NCI-H748 (cell line): Measurements from ENCODE around the gene RINT1.
A peak's percentile ranks its signal among the peaks of the same experiment; 100 is the strongest.
"Not testable (repeated sequence)": the region's sequence is repeated elsewhere in the genome, so short reads cannot be mapped to it uniquely, and the experiment has no call there.

ENCODE experiments used
- DNase-seq: peaks from one replicate; lab custom pipeline; 2025; ENCODE audit not compliant: unreplicated experiment; lab: John Stamatoyannopoulos, UW

The RINT1 gene

GRCh38 chr7:105531792-105532671, at the start of gene RINT1:
Gene RINT1, plus strand, starts transcription at chr7:105532201. Its CDS starts 115 bp downstream, at chr7:105532316.
- peak; percentile 94 for DNase-seq

- peak; percentile 36 for DNase-seq
Observed at GRCh38 chr7:105487579-105488571, 44.1 kb upstream of the RINT1 start.

GRCh38 chr7:105489409-105489808, 42.6 kb upstream of the RINT1 start:
- DNase-seq = no peak

GRCh38 chr7:105493196-105493922, 38.6 kb upstream of the RINT1 start:
- DNase-seq = no peak

GRCh38 chr7:105493923-105494315, 38.1 kb upstream of the RINT1 start:
- DNase-seq = no peak

GRCh38 chr7:105496521-105496920, 35.5 kb upstream of the RINT1 start:
- no peak for DNase-seq

GRCh38 chr7:105497016-105497415, 35.0 kb upstream of the RINT1 start:
- DNase-seq = no peak

- DNase-seq = no peak
Observed at GRCh38 chr7:105502173-105502572, 29.8 kb upstream of the RINT1 start.

GRCh38 chr7:105512415-105512814, 19.6 kb upstream of the RINT1 start:
- no peak for DNase-seq

- no peak for DNase-seq
Observed at GRCh38 chr7:105512926-105513526, 19.0 kb upstream of the RINT1 start.

- not testable (repeated sequence) for DNase-seq
Observed at GRCh38 chr7:105515610-105516009, 16.4 kb upstream of the RINT1 start.

- DNase-seq = no peak
Observed at GRCh38 chr7:105519353-105519752, 12.6 kb upstream of the RINT1 start.

- not testable (repeated sequence) for DNase-seq
Observed at GRCh38 chr7:105520620-105521019, 11.4 kb upstream of the RINT1 start.

- peak; percentile 88 for DNase-seq
Observed at GRCh38 chr7:105521027-105521716, 10.8 kb upstream of the RINT1 start.

GRCh38 chr7:105521717-105522463, 10.1 kb upstream of the RINT1 start, which contains the start of gene PUS7:
Gene PUS7, minus strand, starts transcription at chr7:105522271. Its CDS starts 13,759 bp downstream, at chr7:105508512.
- DNase-seq = peak; percentile 91

- not testable (repeated sequence) for DNase-seq
Observed at GRCh38 chr7:105524423-105524822, 7.6 kb upstream of the RINT1 start.

GRCh38 chr7:105524840-105525239, 7.2 kb upstream of the RINT1 start:
- DNase-seq = no peak

GRCh38 chr7:105527737-105528136, 4.3 kb upstream of the RINT1 start:
- DNase-seq = not testable (repeated sequence)

- no peak for DNase-seq
Observed at GRCh38 chr7:105530126-105530525, 1.9 kb upstream of the RINT1 start.
